Mucosa of descending colon (tissue), 3 donors: ENCODE data around the gene PDE10A. TPM values are rescaled to one million over a fixed set of nuclear protein-coding genes. Genes with fewer than 3 reads are reported as not detected.

ENCODE experiments used
- ATAC-seq: fragments of 200-7000 bp; cut with Tn5 transposase; one replicate; pipeline ENCODE4 v1.9.1; 2020; ENCODE audit warnings: mild to moderate bottlenecking, moderate library complexity
- DNase-seq, 3 donors: peaks; one replicate each; pipeline ENCODE4 v3.0.0-alpha.2; 2020
- H3K36me3 ChIP-seq: fragments of 200-600 bp; one replicate; pipeline ENCODE4 v1.8.0; 2021; ENCODE audit warnings: low read depth, mild to moderate bottlenecking
- H3K4me1 ChIP-seq: fragments of 200-600 bp; one replicate; pipeline ENCODE4 v1.8.0; 2021; ENCODE audit warnings: low read depth, mild to moderate bottlenecking
- H3K4me3 ChIP-seq: fragments of 200-600 bp; one replicate; pipeline ENCODE4 v1.8.0; 2021; ENCODE audit warnings: mild to moderate bottlenecking
- H3K9me3 ChIP-seq: fragments of 200-600 bp; one replicate; pipeline ENCODE4 v1.8.0; 2021; ENCODE audit warnings: mild to moderate bottlenecking
- CTCF ChIP-seq: fragments of 200-600 bp; IDR thresholded peaks from one replicate; pipeline ENCODE4 v1.8.0; 2022; ENCODE audit warnings: antibody characterized with exemption, mild to moderate bottlenecking
- intact Hi-C, 2 donors: fragments of 100-400 bp; cut with DNase I in 1 of 2; cut with micrococcal nuclease in 1 of 2; formaldehyde crosslinking; loops; one replicate each; pipeline versions ENCODE4 v1.11.0 to v1.11.1; 2022; cut with DNase I, micrococcal nuclease
- total RNA-seq, 3 donors: library from RNA; stranded (reverse); fragmentation: NEBNext Ultra II Directional in 2 of 3; extraction: Animal tissue kit (Norgen Biotek cat#: 25700) in 2 of 3; gene quantifications; one replicate each; pipeline versions ENCODE4 v1.2.1 to v1.2.4, GENCODE V29; 2021 to 2023
- donor health status: DM: no; HTN: no; CAD: no; lungs with moderate emphysema.
- donor health status: DM: no; HTN: no; CAD: no.
- donor health status: DM: no; HTN: yes; CAD: no.

Gene PDE10A
- total RNA-seq, 3 donors from 2014 or later = 1.7 to 18.0 (median 1.7) TPM

DNA sequence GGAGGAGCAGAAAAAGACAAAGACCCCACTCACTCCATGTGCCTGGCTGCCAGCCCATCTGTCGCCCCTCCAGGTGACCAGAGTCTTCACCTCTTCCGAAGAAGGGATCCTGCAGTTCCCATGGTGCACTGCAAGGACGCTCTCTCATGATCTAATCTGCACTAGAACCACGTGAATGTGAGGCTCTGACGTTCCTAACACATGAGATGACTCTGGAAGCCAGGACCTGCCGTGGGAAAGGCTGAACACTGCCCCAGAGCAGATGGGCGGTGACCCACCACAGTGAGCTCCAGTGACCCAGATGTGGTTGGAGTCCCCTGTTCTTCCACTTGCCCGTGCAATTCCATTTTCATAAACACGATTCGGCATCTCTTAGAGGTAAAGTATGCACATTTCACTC lies 39.6 kb upstream of the PDE10A start:
- DNase-seq = no peak
- intact Hi-C loops = no loop called here
- no peak for TF ChIP-seq CTCF

GRCh38 chr6:165701564-165702354 lies 38.7 kb upstream of the PDE10A start:
- Histone ChIP-seq H3K9me3 (no peaks in the 10 kb centered on the region), H3K4me1 (no peaks in the 10 kb centered on the region), H3K36me3 (no peaks in the 10 kb centered on the region), H3K4me3 (no peak overlapping the region)
- no peak for DNase-seq
- ATAC-seq = no peak
- TF ChIP-seq CTCF = no peak
- intact Hi-C loops = no loop called here

More for the DNA sequence above, 39.6 kb upstream of the PDE10A start:
- Histone ChIP-seq H3K9me3 (no peaks in the 10 kb centered on the region), H3K36me3 (no peaks in the 10 kb centered on the region), H3K4me3 (no peak overlapping the region), H3K4me1 (no peaks in the 10 kb centered on the region)
- no peak for ATAC-seq

DNA sequence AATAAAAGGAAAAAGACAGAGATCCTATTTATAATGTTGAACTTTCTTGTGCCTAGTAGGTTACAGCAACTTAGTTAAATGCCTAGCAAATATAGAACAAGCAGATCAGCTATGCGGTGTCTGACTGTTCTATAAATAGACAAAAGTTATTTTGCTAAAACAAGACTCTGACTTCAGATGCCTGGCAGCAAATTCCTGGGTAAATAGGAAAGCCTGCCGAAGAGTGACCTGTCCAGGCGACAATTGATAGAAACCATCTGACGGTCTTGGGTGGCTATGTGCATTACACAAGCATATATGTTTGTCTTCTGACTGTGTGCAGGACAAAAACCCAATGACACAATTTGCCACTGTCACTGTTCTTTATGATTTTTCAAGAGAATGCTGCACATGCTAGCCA lies 38.0 kb upstream of the PDE10A start:
- no peak for ATAC-seq
- intact Hi-C loops = no loop called here
- no peak for TF ChIP-seq CTCF
- H3K4me3 ChIP-seq = no peak overlapping the region
- no peaks in the 10 kb centered on the region for H3K4me1 ChIP-seq
- H3K9me3 ChIP-seq = no peaks in the 10 kb centered on the region
- no peaks in the 10 kb centered on the region for H3K36me3 ChIP-seq
- no peak for DNase-seq

DNA sequence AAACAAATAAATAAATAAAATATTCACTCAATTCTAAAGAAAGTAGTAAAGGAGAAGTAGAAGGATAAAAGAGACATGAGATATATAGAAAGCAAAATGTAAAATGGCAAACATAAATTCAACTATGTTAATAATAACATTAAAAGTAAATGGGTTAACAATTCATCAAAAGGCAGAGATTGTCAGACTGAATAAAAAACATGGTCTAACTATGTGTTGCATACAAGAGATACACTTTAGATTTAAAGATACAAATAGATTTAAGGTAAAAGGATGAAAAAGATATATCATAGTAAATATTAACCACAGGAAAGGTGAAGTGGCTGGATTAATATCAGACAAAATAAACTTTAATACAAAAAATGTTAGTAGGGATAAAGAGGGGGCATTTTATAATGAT lies 35.8 kb upstream of the PDE10A start:
- DNase-seq (no peak), ATAC-seq (no peak)
- Histone ChIP-seq H3K9me3 (no peaks in the 10 kb centered on the region), H3K36me3 (no peaks in the 10 kb centered on the region), H3K4me1 (no peaks in the 10 kb centered on the region), H3K4me3 (no peak overlapping the region)
- intact Hi-C loops = no loop called here
- no peak for TF ChIP-seq CTCF

DNA sequence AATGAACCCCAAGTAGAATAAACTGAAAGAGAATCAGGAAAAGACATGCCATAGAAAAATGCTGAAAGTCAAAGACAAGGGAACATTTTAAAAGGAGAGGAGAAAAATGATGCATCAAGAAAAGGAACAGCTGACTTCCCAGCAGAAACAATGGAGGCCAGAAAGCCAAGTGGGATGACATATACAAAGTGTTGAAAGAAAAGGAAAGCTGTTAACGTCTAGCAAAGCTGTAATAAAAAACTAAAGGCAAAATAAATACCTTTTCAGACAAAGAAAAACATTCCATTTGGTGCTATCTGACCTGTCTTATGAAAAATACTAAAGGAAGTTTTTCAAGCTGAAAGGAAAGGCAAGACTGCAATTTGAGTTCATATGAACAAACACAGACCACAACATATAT lies 34.1 kb upstream of the PDE10A start:
- no peak for DNase-seq
- H3K36me3 ChIP-seq = no peaks in the 10 kb centered on the region
- ATAC-seq = no peak
- no peak for TF ChIP-seq CTCF
- no peaks in the 10 kb centered on the region for H3K4me1 ChIP-seq
- intact Hi-C loops = no loop called here
- H3K4me3 ChIP-seq = no peak overlapping the region
- no peaks in the 10 kb centered on the region for H3K9me3 ChIP-seq
